AML-193 (cell line): Measurements from ENCODE around the gene SLC17A5.
"Not testable (repeated sequence)": the region's sequence is repeated elsewhere in the genome, so short reads cannot be mapped to it uniquely, and the experiment has no call there.

Experiments
- DNase-seq, 2 experiments: peaks; one replicate each; lab custom pipeline; 2025; lab: John Stamatoyannopoulos, UW

SLC17A5 gene

DNA sequence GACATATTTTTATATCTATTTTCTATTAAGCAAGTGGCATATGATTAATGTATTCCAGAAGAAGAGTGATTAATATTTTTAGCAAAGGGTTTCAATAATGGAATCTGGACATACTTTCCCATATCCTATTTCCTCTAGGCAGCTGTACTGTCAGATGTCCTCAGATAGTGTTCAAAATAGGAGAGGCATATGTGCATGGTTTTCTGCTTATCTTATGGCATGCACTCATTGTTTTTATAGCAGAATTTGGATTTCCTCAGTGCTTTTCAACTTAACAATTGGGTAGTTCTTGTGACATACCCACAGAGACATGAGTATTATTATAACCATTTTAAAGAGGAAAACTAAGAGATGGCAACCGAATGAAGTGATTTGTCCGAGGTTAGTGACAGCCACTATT, 12.6 kb upstream of the SLC17A5 start:
- no peak for DNase-seq

DNA sequence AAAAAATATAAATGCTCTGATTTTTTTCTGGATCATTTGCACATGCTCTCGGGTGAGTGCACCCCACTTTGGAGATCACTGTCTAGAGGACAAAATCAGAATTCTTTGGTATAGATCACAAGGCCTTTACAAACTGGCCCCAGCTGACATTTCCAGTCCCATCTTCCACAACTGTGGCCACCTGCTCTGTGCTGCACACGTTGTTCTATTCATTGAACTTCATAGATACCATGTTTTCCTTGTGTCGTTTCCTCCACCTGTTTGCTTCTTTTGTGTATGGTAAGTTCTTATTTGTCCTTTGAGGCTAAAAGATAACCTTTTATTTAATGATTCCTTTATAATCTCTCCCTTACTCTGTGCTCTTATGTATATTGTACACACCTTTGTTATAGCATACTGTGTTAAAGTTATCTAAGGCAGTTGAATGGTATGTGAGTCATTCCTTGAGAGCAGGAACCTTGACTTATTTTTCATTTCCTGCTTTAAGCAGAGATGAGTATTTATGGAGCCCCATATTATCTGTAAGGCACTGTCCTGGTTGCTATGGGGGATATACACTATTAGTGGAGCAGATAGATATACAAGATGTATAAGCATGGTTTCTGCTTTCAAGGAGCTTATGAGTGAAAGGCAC, 12.0 kb upstream of the SLC17A5 start:
- no peak for DNase-seq

DNA sequence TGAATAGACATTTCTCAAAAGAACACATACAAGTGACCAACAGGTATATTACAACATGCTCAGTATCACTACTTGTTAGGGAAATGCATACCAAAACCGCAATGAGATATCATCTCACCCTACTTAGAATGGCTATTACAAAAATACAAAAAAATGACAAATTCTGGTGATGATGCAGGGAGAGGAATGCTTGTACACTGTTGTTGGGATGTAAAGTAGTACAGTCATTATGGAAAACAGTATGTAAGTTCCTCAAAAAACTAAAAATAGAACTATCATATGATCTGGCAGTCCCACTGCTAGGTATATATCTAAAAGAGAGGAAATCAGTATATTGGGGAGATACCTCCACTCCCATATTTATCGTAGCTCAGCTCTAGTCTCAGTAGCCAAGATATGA, 10.9 kb upstream of the SLC17A5 start:
- DNase-seq, result no peak

DNA sequence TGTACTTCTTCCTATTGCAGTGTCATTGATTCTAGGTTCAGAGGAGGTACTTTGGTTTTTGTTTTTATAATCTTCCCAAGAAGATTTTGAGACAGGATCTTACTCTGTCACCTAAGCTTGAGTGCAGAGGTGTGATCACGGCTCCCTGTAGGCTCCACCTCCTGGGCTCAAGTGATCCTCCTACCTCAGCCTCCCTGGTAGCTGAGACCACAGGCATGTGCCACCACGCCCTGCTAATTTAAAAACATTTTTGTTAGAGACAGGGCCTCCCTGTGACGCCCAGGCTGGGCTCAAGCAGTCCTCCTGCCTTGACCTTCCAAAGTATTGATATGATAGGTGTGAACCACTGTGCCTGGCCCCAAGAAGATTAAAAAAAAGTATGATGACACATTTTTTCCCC, 3.4 kb upstream of the SLC17A5 start:
- no peak for DNase-seq

DNA sequence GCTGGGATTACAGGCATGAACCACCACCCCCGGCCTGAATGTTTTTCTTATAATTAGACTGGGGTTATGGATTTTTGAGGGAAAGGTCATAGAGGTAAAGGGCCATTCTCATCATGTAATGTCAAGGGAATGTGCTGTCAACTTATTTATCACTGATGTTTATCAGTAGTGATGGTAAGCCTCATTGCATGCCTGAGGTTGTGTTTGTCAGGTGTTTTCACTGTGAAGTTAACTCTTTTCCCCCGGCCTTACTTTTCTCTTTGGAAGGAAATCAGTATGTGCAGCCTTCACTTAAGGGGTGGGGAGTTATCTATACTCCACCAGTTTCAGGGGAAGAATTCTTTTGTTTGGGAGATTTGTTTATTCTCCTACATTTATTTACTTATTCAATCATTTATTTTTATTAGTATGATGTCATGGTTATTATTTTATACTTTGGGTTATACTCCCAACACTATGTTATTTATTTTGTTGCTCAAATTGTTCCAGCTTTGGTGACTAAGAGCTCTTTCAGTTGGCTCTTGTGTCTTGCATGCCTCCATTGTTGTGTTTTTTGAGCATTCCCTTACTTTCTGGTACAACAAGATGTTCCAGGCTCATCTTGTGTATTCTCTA, 2.8 kb upstream of the SLC17A5 start:
- DNase-seq, result no peak

DNA sequence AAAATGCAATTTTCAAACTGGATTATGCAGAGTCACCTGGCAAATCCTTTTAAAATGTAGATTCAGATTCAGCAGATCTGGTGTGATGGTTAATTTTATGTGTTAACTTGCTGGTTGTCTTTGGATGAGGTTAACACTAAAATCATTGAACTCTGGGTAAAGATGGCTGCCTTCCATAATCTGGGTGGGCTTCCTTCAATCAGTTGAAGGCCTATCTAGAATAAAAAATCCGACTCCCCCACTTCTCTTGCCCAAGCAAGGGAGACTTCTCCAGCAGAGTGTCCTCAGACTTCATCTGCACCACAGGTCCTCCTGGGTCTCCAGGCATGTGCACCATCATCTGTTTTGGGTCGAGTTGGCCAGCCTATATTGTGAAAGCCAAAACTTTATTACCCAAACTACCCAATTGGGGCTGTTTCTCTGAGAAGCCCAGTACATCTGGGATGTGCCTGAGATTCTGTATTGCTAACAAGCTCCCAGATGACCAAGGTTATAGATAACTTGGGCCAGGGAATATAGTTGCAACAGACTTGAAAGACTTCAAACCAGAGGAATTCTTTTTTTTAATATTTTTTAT, 1.6 kb upstream of the SLC17A5 start:
- no peak for DNase-seq

DNA sequence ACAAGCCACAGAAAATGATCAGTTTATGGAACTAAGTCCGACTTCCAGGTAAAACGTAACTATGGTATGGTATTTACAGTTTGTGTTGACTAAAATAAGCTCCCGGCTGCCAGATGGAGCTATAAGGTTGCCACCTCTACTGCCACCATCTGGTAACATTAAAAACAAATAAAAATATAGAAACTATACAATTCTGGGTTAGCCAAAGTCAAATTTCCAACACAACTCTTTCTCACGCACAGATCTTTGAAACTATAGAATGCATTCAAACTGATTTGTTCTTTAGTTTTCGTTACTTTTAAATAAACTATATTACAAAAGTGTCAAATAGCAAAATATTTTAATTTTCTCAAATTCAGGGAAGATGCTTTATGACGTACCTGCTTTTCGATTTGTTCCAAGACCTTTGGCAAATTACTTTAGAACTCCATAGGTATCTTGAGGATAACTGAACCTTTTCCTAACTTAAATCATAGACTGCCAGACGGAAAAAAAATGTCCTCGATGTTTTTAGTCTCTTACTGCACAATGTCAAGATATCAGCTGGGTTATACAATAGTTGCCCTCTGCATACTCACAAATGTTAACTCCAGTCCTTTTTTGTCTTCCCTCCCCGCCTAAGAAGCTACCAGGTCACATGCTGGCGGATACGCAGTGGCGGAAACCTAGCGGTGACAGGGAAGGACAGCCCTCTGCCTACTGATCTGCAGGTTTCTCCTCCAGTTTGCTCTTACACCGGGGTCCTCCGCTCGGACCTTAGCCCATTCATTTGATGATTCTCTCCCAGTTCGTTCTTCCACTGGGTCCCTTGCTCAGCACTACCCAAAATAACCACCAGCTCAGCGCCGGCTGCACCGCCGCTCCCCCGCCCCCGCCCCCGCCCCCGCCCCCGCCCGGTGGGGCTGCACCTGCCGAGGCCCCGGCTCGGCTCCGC, 888 bp downstream of the SLC17A5 start:
- peak; percentile 81 for DNase-seq

DNA sequence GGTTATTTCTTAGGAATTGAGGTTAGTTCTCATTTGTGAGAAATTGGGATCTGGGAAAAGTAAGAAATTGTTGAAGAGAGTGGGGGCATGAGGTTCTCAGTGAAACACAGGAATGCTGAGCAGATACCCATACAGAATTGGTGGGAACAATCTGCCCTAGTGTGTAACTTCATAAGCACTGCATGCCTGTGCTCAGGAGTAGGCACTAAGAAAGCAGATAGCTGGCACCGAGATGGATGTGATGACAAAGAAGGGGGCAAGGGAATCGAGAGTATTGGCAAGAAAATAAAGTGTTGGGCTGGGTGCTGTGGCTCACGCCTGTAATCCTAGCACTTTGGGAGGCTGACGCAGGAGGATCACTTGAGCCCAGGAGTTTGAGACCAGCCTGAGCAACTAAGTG, 4.0 kb downstream of the SLC17A5 start:
- DNase-seq, result no peak

DNA sequence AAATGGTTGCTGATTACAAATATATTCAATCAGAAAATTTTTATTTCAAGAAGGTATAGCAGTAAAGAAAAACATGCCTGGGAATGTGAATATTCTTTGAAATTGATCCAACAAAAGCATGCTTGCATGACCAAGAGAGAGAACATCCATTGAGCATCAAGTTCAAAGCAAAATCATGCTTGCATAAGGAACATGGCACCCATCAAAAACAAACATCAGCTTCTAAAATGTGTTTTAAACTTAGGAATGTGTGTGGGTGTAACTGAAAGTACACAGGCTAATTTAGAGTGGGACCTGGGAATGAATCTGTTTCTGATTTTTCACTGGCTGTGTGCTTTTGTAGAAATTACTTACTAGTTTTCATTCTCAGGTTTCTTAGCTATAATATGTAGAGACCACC, 5.6 kb downstream of the SLC17A5 start:
- DNase-seq, result no peak

DNA sequence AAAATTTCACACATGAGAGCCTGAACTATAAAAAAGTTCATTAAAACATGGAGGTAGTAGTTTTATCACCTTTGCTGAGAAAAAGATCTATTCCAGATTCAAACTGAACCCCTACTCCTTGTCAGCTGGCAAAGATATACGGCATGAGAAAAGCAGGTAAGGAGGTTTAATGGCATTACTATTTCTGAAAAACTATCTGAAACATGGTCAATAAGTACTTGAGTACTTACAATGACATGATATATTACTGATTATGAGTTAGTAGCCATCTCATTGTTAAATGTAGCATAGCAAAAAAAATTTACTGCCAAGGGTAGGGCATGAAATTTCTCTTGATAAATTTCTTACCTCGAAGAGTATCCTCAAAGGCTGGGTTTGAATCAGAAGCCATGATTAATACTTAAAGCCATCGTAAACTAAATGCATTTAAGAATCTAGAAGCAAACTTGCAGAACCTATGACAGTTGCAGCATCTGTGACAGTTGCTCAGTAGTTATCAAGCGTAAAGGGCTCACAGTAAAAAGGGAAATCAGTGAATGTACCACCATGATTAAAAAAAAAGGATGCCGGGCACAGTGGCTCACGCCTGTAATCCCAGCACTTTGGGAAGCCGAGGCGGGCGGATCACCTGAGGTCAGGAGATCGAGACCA, 8.7 kb downstream of the SLC17A5 start:
- no peak for DNase-seq

DNA sequence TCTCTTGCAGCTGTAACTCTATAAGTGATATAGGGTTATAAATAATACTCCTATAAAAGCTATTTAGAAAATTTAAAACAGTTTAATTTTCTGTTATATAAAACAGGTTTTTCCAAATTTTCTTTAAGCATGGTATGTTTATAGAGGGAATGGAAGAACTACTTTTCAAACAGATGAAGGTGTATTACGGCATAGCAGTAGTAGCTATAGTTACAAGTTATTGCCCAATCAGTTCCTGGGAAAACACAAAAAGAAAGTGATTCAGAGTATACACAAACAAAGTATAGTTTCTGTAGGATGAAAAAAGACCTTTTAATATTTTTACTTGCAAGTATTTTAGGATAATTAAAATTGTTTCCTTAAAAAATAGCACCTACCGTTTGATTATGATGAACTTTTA, 9.8 kb downstream of the SLC17A5 start:
- no peak for DNase-seq

DNA sequence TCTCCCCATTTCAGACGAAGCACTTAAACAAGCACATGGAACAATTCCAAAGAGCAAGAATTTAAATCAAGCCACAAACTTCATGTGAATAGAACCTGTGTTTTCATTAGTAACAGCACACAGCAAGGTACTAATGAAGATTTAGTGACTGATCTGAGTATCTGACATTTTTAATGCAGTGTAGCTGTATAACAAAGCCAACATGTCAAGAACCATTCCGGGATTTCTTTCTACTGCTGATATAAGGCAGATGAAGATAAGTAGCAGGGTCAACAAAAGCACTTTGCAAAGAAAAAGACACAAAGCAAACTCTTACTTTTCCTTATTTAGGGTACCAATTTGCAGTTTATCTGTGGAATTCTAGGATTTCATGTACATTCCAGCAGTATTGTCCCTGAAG, 11.3 kb downstream of the SLC17A5 start:
- DNase-seq, result no peak

DNA sequence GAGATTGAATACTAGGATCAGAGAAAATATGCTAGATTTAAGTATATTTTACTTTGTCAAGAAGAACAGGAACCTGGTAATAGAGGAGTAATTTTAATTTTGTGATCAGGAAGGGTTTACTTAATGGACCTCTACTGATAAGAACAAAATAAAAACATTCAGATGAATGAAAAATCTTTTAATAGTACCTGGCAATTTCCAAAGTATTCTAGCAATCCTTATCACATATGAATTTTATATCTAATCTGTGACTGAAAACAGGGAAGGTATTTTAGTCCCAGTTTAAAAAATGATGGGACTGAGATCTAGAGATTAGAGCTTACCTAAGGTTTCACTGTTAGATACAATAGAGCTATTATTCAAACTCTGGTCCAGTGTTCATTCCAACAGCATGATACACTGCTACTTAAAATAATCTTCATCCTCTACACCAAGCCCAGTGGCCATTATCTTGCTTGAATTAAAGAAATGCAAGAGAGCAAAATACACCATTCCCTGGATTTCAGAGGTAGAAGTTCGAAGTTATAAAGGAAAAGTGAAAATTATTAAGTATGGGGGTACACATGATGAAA, 13.5 kb downstream of the SLC17A5 start:
- no peak for DNase-seq

DNA sequence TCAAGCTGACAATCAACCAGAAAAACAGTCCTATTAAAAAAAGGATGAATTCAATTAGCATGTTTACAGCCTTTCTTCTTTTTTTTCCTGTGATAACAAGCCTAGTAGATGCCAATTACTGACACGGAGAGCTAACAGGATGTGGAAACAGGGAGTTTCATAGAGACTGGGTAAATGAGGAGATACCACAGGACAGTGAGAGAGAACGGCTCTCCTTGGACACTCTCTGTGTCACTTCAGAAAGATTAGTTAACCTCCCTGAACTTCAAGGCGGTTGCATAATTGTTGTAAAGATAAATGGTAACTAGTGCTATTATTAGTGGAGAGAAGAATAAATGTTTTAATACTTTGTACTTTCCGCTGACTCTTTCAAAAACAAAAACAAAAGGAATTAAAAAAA, 14.8 kb downstream of the SLC17A5 start:
- DNase-seq, result no peak

DNA sequence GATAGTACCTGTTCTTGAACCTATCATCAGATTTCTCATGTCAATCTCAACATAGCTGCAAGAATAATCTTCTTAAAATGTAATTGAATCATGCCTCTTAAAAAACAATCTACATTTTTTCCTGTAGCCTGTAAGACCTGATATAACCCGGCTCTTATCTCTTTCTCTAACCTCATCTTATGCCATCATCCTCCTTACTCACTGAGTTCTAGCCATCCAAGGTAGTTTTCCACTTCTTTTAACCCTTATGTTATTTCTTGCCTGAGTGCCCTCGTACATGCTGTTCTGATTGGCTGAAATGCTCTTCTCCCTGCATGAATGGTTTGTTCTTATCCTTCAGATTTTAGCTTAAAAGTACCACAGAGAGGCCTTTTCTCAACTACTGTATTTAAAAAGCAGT, 16.4 kb downstream of the SLC17A5 start:
- no peak for DNase-seq

DNA sequence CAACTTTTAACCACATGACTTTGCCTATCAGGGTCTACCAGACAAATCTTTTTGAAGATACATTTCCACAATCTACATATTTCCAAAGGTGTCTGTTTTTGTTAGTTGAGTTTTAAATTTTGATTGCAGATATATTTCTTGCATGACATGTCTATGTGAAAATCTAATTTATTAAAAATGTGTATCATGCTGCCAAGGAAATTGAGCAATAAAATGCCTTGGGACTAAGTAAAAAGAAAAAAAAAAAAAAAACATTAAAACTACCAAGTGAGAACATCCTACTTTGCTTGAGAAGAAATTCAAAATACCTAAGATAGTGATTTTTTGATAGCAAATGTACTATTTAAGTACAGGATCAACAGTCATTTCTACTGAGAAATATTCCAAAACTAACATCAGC, 17.7 kb downstream of the SLC17A5 start:
- no peak for DNase-seq

DNA sequence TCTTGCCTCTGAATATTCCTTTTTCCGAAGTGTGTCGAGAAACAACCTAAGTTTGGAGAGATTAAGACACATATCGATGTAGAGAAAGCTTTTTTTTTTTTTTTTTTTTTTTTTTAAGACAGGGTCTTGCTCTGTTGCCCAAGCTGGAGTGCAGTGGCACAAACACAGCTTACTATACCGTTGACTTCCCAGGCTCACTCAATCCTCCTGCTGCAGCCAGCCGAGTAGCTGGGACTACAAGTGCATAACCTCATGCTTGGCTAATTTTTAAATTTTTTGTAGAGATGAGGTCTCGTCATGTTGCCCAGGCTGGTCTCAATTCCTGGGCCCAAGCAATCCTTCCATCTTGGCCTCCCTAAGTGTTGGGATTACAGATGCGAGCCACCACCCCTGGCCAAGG, 21.4 kb downstream of the SLC17A5 start:
- DNase-seq, result no peak

DNA sequence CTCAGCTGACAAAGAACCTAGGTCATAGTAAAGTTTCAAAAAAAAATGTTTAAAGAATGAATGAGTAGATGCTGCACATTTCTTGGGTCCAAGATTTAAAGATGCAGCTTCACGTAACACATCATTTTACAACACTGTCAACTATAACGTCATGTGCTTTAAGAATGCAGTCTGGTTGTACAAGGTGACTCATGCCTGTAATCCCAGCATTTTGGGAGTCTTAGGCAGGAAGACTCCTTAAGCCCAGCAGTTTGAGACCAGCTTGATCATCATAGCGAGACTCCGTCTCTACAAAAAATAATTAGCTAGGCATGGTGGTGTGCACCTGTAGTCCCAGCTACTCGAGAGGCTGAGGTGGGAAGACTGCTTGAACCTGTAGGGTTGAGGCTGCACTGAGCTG, 21.9 kb downstream of the SLC17A5 start:
- no peak for DNase-seq

DNA sequence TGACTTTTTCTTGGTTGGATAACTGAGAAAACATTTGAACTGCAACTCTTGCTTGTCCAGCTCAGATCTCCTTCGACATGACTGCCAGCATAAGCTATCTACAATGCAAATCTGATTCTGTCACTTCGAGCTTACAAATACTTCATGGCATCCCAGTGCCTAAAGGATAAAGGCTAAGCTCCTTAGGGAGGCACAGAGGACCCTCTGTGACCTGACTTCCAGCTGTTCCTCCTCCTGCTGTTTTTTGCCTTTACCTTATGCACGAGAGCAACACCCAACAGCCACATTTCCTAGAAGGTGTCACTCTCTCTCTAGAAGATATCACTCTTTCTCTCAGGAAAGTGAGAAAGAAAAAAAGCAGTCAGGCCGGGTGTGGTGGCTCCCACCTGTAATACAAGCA, 23.4 kb downstream of the SLC17A5 start:
- no peak for DNase-seq

DNA sequence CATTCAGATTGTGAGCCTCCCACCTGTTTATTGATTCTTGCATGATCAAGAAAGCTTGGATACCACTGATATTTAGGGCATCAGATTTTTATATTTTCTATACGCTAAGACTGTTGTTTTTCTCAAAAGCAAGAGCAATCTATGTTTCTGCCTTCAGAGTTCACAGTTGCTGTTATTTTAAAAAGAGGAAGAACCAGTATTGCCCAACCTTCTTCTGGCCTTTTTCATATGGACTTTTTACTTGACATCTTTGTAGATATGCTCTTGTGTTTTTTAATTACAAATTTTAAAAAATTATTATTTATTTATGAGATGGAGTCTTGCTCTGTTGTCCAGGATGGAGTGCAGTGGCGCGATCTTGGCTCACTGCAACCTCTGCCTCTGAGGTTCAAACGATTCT, 28.9 kb downstream of the SLC17A5 start:
- peak; percentile 77 to 84 for DNase-seq

DNA sequence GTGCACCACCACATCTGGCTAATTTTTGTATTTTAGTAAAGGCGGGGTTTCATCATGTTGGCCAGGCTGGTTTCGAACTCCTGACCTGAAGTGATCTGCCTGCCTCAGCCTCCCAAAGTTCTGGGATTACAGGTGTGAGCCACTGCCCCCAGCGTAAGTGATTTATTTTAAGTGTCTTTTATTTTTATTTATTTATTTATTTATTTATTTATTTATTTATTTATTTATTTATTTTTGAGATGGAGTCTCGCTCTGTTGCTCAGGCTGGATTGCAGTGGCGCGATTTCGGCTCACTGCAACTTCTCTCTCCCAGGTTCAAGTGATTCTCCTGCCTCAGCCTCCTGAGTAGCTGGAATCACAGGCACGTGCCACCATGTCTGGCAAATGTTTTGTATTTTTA, 30.3 kb downstream of the SLC17A5 start:
- DNase-seq, result not testable (repeated sequence)

DNA sequence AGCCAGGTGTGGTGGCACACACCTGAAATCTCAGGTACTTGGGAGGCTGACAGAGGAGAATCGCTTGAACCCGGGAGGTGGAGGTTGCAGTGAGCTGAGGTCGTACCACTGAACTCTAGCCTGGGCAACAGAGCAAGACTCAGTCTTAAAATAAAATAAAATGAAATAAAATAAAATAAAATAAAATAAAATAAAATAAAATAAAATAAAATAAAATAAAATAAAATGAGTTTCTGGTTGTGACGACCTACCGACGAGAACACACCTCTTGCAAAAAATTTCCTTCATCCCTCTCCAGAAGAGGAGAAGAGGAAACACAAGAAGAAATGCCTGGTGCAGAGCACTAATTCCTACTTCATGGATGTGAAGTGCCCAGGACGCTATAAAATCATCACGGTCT, 35.7 kb downstream of the SLC17A5 start:
- not testable (repeated sequence) for DNase-seq
